Endothelial cell of umbilical vein (primary cell): Measurements from ENCODE around the gene VSIG10L. TPM values are rescaled to one million over a fixed set of nuclear protein-coding genes. Genes with fewer than 3 reads are reported as not detected.
A peak's percentile ranks its signal among the peaks of the same experiment; 100 is the strongest.

Experiments used
- BruUV-seq: library from RNA; stranded (reverse); fragments of 400-500 nt; replicated peaks from 2 replicates; lab custom pipeline; 2021; lab: Mats Ljungman, UMichigan
- CTCF ChIA-PET: fragments of 300-600, 350-600 bp; sonication (Branson Sonifier 250); formaldehyde crosslinking; loops from one replicate; lab custom pipeline; 2021; ENCODE audit warnings: antibody characterized with exemption, inconsistent platforms; lab: Charles Lee
- POLR2A ChIA-PET: fragments of 300-600, 350-600 bp; sonication (Branson Sonifier 250); formaldehyde crosslinking; loops from one replicate; lab custom pipeline; 2021; ENCODE audit warnings: antibody characterized with exemption, inconsistent platforms; lab: Charles Lee
- DNase-seq: peaks from one replicate; pipeline ENCODE4 v3.0.0-alpha.2; 2011; ENCODE audit warnings: low read depth, low spot score
- FAIRE-seq: peaks from 2 replicates; lab custom pipeline; 2011; peaks lifted over from hg19 to GRCh38; lab: Jason Lieb, UNC
- H2AFZ ChIP-seq: 2 replicates; pipeline ENCODE4 v1.6.0; 2012; ENCODE audit warnings: low read depth, low read length, control low read depth, inconsistent platforms
- H3K27ac ChIP-seq: 2 replicates; pipeline ENCODE4 v1.5.1; 2011; ENCODE audit warnings: low read depth, mild to moderate bottlenecking, control low read depth, low read length, moderate library complexity; ENCODE audit not compliant: insufficient read depth
- H3K27me3 ChIP-seq, 2 experiments: 2 replicates each; pipeline versions ENCODE4 v1.6.0 to v1.6.1; 2011; ENCODE audit warnings: low read length in 2 of 2, mixed read lengths in 1 of 2; ENCODE audit not compliant: control insufficient read depth in 2 of 2, insufficient read depth in 2 of 2
- H3K36me3 ChIP-seq, 2 experiments: 2 replicates in 1 of 2; 3 replicates in 1 of 2; pipeline ENCODE4 v1.5.1; 2011; ENCODE audit warnings: low read length in 2 of 2, mild to moderate bottlenecking in 1 of 2, moderate library complexity in 1 of 2; ENCODE audit not compliant: control insufficient read depth in 2 of 2, insufficient read depth in 2 of 2; ENCODE audit errors: extremely low read depth in 1 of 2
- H3K4me1 ChIP-seq: 3 replicates; pipeline ENCODE4 v1.5.1; 2011; ENCODE audit warnings: mild to moderate bottlenecking, low read length; ENCODE audit not compliant: control insufficient read depth, insufficient read depth; ENCODE audit errors: extremely low read depth
- H3K4me2 ChIP-seq: 2 replicates; pipeline ENCODE4 v1.6.1; 2011; ENCODE audit warnings: low read length, control low read depth, mixed read lengths; ENCODE audit not compliant: insufficient read depth
- H3K4me3 ChIP-seq, 3 experiments: fragments of 200-600 bp in 1 of 3; sonication (generic), shearing (Covaris generic) in 1 of 3; replicated peaks in 1 of 3; 2 replicates each; pipeline ENCODE4 v1.5.1; 2011 to 2016; ENCODE audit warnings: control low read depth in 3 of 3, low read length in 3 of 3, mild to moderate bottlenecking in 2 of 3, inconsistent platforms in 1 of 3, low read depth in 1 of 3, moderate library complexity in 1 of 3; ENCODE audit not compliant: insufficient read depth in 1 of 3
- H3K79me2 ChIP-seq: 2 replicates; pipeline ENCODE4 v1.6.0; 2012; ENCODE audit warnings: low read length, inconsistent platforms; ENCODE audit not compliant: control insufficient read depth, insufficient read depth
- H3K9ac ChIP-seq: replicated peaks from 2 replicates; pipeline ENCODE3; 2011; ENCODE audit warnings: low read length, control low read depth; ENCODE audit not compliant: insufficient read depth; ENCODE audit errors: extremely low read depth
- H3K9me1 ChIP-seq: replicated peaks from 3 replicates; pipeline ENCODE4 v1.6.0; 2011; ENCODE audit warnings: mild to moderate bottlenecking, low read length; ENCODE audit not compliant: control insufficient read depth, insufficient read depth; ENCODE audit errors: extremely low read depth
- H3K9me3 ChIP-seq: replicated peaks from 2 replicates; pipeline ENCODE4 v1.5.1; 2012; ENCODE audit warnings: low read length, inconsistent platforms; ENCODE audit not compliant: control insufficient read depth, insufficient read depth
- H4K20me1 ChIP-seq: replicated peaks from 2 replicates; pipeline ENCODE3; 2011; ENCODE audit warnings: mild to moderate bottlenecking, low read length; ENCODE audit not compliant: control insufficient read depth, insufficient read depth; ENCODE audit errors: extremely low read depth
- POLR2AphosphoS5 ChIP-seq: IDR thresholded peaks from 2 replicates; pipeline ENCODE4 v1.6.1; 2012; ENCODE audit warnings: low read depth, mild to moderate bottlenecking, control low read depth, low read length, moderate library complexity; ENCODE audit not compliant: insufficient read depth
- dilution Hi-C: fragments of 300-500 bp; cut with MboI; formaldehyde crosslinking; loops from one replicate; pipeline ENCODE4 v1.15.0; 2019; ENCODE audit warnings: low sequenced_read_pairs; ENCODE audit not compliant: extremely low pct_ligation_motif_present
- intact Hi-C: fragments of 100-400 bp; cut with micrococcal nuclease; formaldehyde crosslinking; loops from one replicate; pipeline ENCODE4 v1.10.0; 2022
- polyA plus RNA-seq, 4 experiments: library from polyadenylated mRNA; depleted of rRNA in 3 of 4; stranded (reverse) in 3 of 4; unstranded in 1 of 4; fragments of >200 nt; gene quantifications; 2 replicates each; pipeline versions ENCODE4 v1.2.1 to v1.2.3, GENCODE V29; 2011 to 2012; ENCODE audit warnings: missing spikeins in 1 of 4
- total RNA-seq: library from RNA; stranded (reverse); gene quantifications from 2 replicates; pipeline ENCODE4 v1.2.3, GENCODE V29; 2021
- TF ChIP-seq, protein P1 (sequence below), 2 donors: IDR thresholded peaks; 1 replicate in 1 of 2; 2 replicates in 1 of 2; pipeline ENCODE4 v1.5.1; 2011; ENCODE audit warnings: low read length in 2 of 2, mild to moderate bottlenecking in 2 of 2, moderate library complexity in 2 of 2, control low read depth in 1 of 2, inconsistent platforms in 1 of 2, low read depth in 1 of 2; ENCODE audit not compliant: insufficient read depth in 1 of 2; ENCODE audit errors: extremely low read depth in 1 of 2

Gene VSIG10L
- total and polyA plus RNA-seq, 2 donors (not counting 3 experiments of a cell fraction or from before 2014, with no cell fraction given): 0.62 to 0.77 TPM

DNA sequence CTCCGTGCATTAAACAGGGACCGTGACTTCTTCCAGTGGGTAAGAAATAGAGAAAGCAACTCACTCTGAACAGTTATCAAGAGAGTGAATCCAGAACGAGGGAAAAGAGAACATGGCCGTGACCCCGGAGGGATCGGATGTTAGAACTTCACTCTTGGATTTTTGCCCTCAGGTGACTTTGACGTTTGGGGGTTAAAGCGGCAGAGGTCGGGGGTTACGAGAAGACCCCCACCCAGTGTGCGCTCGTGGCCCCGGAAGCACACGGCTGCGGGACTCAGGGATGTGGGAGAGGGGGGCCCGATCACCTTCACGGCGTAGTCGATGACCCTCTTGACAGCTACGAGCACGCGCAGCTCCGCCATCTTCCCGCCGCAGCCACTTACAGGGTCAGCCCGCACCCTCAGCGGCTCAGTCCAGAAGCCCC lies 24.0 kb upstream of the VSIG10L start, which contains the start of gene ETFB:
Gene ETFB, minus strand, starts transcription at position 424 of the 424 bp plus-strand sequence. Its CDS starts 62 bp downstream, at position 362.
- Histone ChIP-seq H3K4me3 (peak within 1 kb of the TSS; percentile 74 to 87 (median 87)), H3K9ac (peak within 1 kb of the TSS; percentile 89), H3K27me3 (no peaks in the 10 kb centered on the region), H3K4me1 (peaks cover 18% of the 10 kb centered on the region), H4K20me1 (no peaks in the 10 kb centered on the region), H3K9me1 (no peaks in the 10 kb centered on the region), H3K9me3 (no peaks in the 10 kb centered on the region), H3K27ac (peak within 1 kb of the TSS; percentile 75), H3K79me2 (peaks cover 5% of the 10 kb centered on the region), H2AFZ (peak within 1 kb of the TSS; percentile 75), H3K36me3 (no peaks in the 10 kb centered on the region), H3K4me2 (peak within 1 kb of the TSS; percentile 96)
- dilution Hi-C loops (no loop called here), intact Hi-C loops (loop anchor here (2.0 to 5.0 kb wide), 2 partner anchors 39 to 257 kb away; partner anchors contain the start of gene CTU1)
- ChIA-PET CTCF (interaction anchor here (0.9 to 3.6 kb wide), 7 partner anchors 24 to 295 kb away, joined by 3 to 27 read pairs (median 4); partner anchors contain the start of gene VSIG10L), POLR2A (interaction anchor here (0.6 to 1.7 kb wide), 3 partner anchors 24 to 291 kb away, joined by 3 to 4 read pairs (median 4); partner anchors contain the start of gene VSIG10L)
- DNase-seq (no peak), FAIRE-seq (no peak)
- TSS peak; percentile 75 for BruUV-seq
- peak; percentile 33 for TF ChIP-seq POLR2AphosphoS5
- TF ChIP-seq, protein P1, sequence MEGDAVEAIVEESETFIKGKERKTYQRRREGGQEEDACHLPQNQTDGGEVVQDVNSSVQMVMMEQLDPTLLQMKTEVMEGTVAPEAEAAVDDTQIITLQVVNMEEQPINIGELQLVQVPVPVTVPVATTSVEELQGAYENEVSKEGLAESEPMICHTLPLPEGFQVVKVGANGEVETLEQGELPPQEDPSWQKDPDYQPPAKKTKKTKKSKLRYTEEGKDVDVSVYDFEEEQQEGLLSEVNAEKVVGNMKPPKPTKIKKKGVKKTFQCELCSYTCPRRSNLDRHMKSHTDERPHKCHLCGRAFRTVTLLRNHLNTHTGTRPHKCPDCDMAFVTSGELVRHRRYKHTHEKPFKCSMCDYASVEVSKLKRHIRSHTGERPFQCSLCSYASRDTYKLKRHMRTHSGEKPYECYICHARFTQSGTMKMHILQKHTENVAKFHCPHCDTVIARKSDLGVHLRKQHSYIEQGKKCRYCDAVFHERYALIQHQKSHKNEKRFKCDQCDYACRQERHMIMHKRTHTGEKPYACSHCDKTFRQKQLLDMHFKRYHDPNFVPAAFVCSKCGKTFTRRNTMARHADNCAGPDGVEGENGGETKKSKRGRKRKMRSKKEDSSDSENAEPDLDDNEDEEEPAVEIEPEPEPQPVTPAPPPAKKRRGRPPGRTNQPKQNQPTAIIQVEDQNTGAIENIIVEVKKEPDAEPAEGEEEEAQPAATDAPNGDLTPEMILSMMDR (IDR thresholded peaks at IDR 0.05; ENCODE audit: extremely low read depth in 1 of 2, insufficient read depth in 1 of 2, low read depth in 1 of 2, low read length in 2 of 2): no peak
